LNCaP clone FGC (cell line): ENCODE results near the gene CYREN.
"Not testable (repeated sequence)": the region's sequence is repeated elsewhere in the genome, so short reads cannot be mapped to it uniquely, and the experiment has no call there.

ENCODE experiments used
- DNase-seq: peaks from one replicate; pipeline ENCODE4 v3.0.0-alpha.2; 2011; ENCODE audit warnings: low read depth
- H3K4me3 ChIP-seq: 2 replicates; pipeline ENCODE4 v1.5.1; 2011; ENCODE audit warnings: mild to moderate bottlenecking, low read depth, low read length, control low read depth
- TF ChIP-seq, protein P1 (sequence below): IDR thresholded peaks from 2 replicates; pipeline ENCODE4 v1.5.1; 2012; ENCODE audit warnings: mild to moderate bottlenecking; ENCODE audit not compliant: control insufficient read depth, insufficient read depth; ENCODE audit errors: extremely low read depth

CYREN gene

DNA sequence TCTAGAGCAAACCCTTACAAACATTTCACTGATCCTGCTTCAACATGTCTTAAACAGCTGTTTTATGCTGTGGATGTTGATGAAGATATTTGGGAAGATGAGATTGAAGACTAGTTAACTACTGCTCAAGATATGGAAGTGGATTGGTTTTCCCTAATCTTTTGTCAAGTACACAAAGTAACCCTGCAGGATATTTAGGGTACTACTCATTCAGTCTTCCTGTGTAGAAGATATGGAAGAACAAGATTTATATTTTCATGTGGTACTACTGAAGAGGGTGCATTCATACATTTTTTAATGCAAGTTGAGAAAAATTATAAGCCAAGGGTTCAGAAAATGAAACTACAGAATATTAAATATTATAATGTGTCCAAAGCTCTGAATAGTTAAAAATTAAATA lies 40.9 kb downstream of the CYREN start:
- DNase-seq, result no peak
- TF ChIP-seq, protein P1, sequence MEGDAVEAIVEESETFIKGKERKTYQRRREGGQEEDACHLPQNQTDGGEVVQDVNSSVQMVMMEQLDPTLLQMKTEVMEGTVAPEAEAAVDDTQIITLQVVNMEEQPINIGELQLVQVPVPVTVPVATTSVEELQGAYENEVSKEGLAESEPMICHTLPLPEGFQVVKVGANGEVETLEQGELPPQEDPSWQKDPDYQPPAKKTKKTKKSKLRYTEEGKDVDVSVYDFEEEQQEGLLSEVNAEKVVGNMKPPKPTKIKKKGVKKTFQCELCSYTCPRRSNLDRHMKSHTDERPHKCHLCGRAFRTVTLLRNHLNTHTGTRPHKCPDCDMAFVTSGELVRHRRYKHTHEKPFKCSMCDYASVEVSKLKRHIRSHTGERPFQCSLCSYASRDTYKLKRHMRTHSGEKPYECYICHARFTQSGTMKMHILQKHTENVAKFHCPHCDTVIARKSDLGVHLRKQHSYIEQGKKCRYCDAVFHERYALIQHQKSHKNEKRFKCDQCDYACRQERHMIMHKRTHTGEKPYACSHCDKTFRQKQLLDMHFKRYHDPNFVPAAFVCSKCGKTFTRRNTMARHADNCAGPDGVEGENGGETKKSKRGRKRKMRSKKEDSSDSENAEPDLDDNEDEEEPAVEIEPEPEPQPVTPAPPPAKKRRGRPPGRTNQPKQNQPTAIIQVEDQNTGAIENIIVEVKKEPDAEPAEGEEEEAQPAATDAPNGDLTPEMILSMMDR, result no peak
- H3K4me3 ChIP-seq, result no peak overlapping the region

GRCh38 chr7:135128931-135129330 lies 41.6 kb downstream of the CYREN start:
- no peak for DNase-seq
- no peak overlapping the region for H3K4me3 ChIP-seq
- TF ChIP-seq, protein P1, result no peak

GRCh38 chr7:135124631-135125030 lies 45.9 kb downstream of the CYREN start:
- DNase-seq, H3K4me3 ChIP-seq: not testable (repeated sequence)

- DNase-seq, result no peak
- TF ChIP-seq, protein P1, result no peak
- no peak overlapping the region for H3K4me3 ChIP-seq
Measured at GRCh38 chr7:135121868-135122267, 48.6 kb downstream of the CYREN start.

DNA sequence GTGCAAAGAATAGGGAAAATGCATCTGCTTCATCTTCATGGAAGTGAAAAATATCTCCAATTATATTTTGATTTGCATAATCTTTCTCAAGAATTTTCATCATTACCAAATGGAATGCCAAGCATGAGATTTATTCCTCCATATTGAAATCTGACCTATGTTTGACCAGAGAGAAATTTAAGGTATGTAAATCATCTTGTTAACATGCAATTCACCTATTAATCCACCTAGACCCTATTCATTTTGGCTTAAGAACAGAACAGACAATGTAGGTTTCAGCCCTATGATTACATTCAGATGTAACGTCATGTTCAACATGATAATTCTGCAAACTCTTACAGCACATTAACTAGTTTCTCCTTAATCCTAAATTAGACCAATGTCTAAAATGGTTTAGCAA lies 53.4 kb downstream of the CYREN start:
- no peak for DNase-seq
- TF ChIP-seq, protein P1, result no peak
- no peak overlapping the region for H3K4me3 ChIP-seq
